Neuron (in vitro differentiated cells): Measurements from ENCODE around the gene CDC27.
A peak's percentile ranks its signal among the peaks of the same experiment; 100 is the strongest.
"Not testable (repeated sequence)": the region's sequence is repeated elsewhere in the genome, so short reads cannot be mapped to it uniquely, and the experiment has no call there.

Experiments
- H2AFZ ChIP-seq: one replicate; pipeline ENCODE4 v1.6.1; 2013; ENCODE audit warnings: low read depth, mild to moderate bottlenecking, inconsistent platforms, low read length, moderate library complexity
- H3K27me3 ChIP-seq: one replicate; pipeline ENCODE4 v1.6.1; 2013; ENCODE audit warnings: low read length; ENCODE audit not compliant: insufficient read depth
- H3K36me3 ChIP-seq: one replicate; pipeline ENCODE4 v1.6.1; 2013; ENCODE audit warnings: low read length; ENCODE audit not compliant: insufficient read depth
- H3K4me1 ChIP-seq: one replicate; pipeline ENCODE4 v1.6.1; 2013; ENCODE audit warnings: low read length; ENCODE audit not compliant: insufficient read depth
- H3K4me3 ChIP-seq: 2 replicates; pipeline ENCODE4 v1.5.1; 2013; ENCODE audit warnings: mild to moderate bottlenecking, low read length, moderate library complexity
- H3K9me3 ChIP-seq: one replicate; pipeline ENCODE4 v1.6.1; 2013; ENCODE audit warnings: low read length

The CDC27 gene

GRCh38 chr17:47225911-47226688 is 37.0 kb upstream of the CDC27 start:
- Histone ChIP-seq H3K4me3 (no peak overlapping the region), H2AFZ (no peak overlapping the region), H3K9me3 (no peaks in the 10 kb centered on the region), H3K4me1 (peaks cover 6% of the 10 kb centered on the region), H3K36me3 (no peaks in the 10 kb centered on the region), H3K27me3 (no peaks in the 10 kb centered on the region)

GRCh38 chr17:47225436-47225858 is 36.4 kb upstream of the CDC27 start:
- H2AFZ ChIP-seq, result no peak overlapping the region
- H3K9me3 ChIP-seq, result no peaks in the 10 kb centered on the region
- no peak overlapping the region for H3K4me3 ChIP-seq
- H3K27me3 ChIP-seq, result no peaks in the 10 kb centered on the region
- H3K4me1 ChIP-seq, result peaks cover 12% of the 10 kb centered on the region
- H3K36me3 ChIP-seq, result no peaks in the 10 kb centered on the region

- Histone ChIP-seq H3K27me3 (no peaks in the 10 kb centered on the region), H3K4me3 (no peak overlapping the region), H3K9me3 (no peaks in the 10 kb centered on the region), H3K4me1 (peaks cover 15% of the 10 kb centered on the region), H2AFZ (no peak overlapping the region), H3K36me3 (no peaks in the 10 kb centered on the region)
Measured at GRCh38 chr17:47224966-47225365, 35.9 kb upstream of the CDC27 start.

- H2AFZ ChIP-seq, H3K27me3 ChIP-seq, H3K9me3 ChIP-seq, H3K4me3 ChIP-seq, H3K36me3 ChIP-seq: not testable (repeated sequence)
- peaks cover 15% of the 10 kb centered on the region for H3K4me1 ChIP-seq
Measured at GRCh38 chr17:47224077-47224476, 35.0 kb upstream of the CDC27 start.

GRCh38 chr17:47223460-47223859 is 34.4 kb upstream of the CDC27 start:
- Histone ChIP-seq H3K4me1 (peaks cover 15% of the 10 kb centered on the region), H3K9me3 (no peaks in the 10 kb centered on the region), H3K27me3 (no peaks in the 10 kb centered on the region), H3K36me3 (no peaks in the 10 kb centered on the region), H2AFZ (no peak overlapping the region), H3K4me3 (no peak overlapping the region)

GRCh38 chr17:47223007-47223406 is 33.9 kb upstream of the CDC27 start:
- Histone ChIP-seq H3K27me3 (no peaks in the 10 kb centered on the region), H3K4me3 (no peak overlapping the region), H2AFZ (no peak overlapping the region), H3K9me3 (no peaks in the 10 kb centered on the region), H3K4me1 (peaks cover 15% of the 10 kb centered on the region), H3K36me3 (no peaks in the 10 kb centered on the region)

GRCh38 chr17:47222047-47222446 is 33.0 kb upstream of the CDC27 start:
- H3K36me3 ChIP-seq, result no peaks in the 10 kb centered on the region
- peaks cover 15% of the 10 kb centered on the region for H3K4me1 ChIP-seq
- H3K9me3 ChIP-seq, result no peaks in the 10 kb centered on the region
- H3K27me3 ChIP-seq, result no peaks in the 10 kb centered on the region
- H3K4me3 ChIP-seq, result no peak overlapping the region
- H2AFZ ChIP-seq, result no peak overlapping the region

- H3K9me3 ChIP-seq, result no peaks in the 10 kb centered on the region
- H3K36me3 ChIP-seq, result no peaks in the 10 kb centered on the region
- no peak overlapping the region for H3K4me3 ChIP-seq
- H3K4me1 ChIP-seq, result peaks cover 15% of the 10 kb centered on the region
- no peaks in the 10 kb centered on the region for H3K27me3 ChIP-seq
- no peak overlapping the region for H2AFZ ChIP-seq
Measured at GRCh38 chr17:47221154-47221553, 32.1 kb upstream of the CDC27 start.

- no peaks in the 10 kb centered on the region for H3K9me3 ChIP-seq
- H2AFZ ChIP-seq, result peak overlapping the region; percentile 33
- no peak overlapping the region for H3K4me3 ChIP-seq
- peaks cover 15% of the 10 kb centered on the region for H3K4me1 ChIP-seq
- no peaks in the 10 kb centered on the region for H3K36me3 ChIP-seq
- no peaks in the 10 kb centered on the region for H3K27me3 ChIP-seq
Measured at GRCh38 chr17:47220531-47220999, 31.5 kb upstream of the CDC27 start.

GRCh38 chr17:47219621-47220475 is 30.8 kb upstream of the CDC27 start:
- Histone ChIP-seq H3K9me3 (no peaks in the 10 kb centered on the region), H3K36me3 (no peaks in the 10 kb centered on the region), H2AFZ (peak overlapping the region; percentile 33), H3K4me1 (peaks cover 15% of the 10 kb centered on the region), H3K4me3 (no peak overlapping the region), H3K27me3 (no peaks in the 10 kb centered on the region)

GRCh38 chr17:47218896-47219430 is 29.9 kb upstream of the CDC27 start:
- Histone ChIP-seq H3K9me3 (no peaks in the 10 kb centered on the region), H3K4me3 (no peak overlapping the region), H3K4me1 (peaks cover 15% of the 10 kb centered on the region), H3K27me3 (no peaks in the 10 kb centered on the region), H3K36me3 (no peaks in the 10 kb centered on the region), H2AFZ (no peak overlapping the region)

GRCh38 chr17:47217279-47217678 is 28.2 kb upstream of the CDC27 start:
- H3K27me3 ChIP-seq, H2AFZ ChIP-seq, H3K4me3 ChIP-seq, H3K36me3 ChIP-seq, H3K9me3 ChIP-seq: not testable (repeated sequence)
- peaks cover 15% of the 10 kb centered on the region for H3K4me1 ChIP-seq

GRCh38 chr17:47216821-47217220 is 27.7 kb upstream of the CDC27 start:
- H2AFZ ChIP-seq, H3K4me3 ChIP-seq, H3K9me3 ChIP-seq, H3K27me3 ChIP-seq, H3K36me3 ChIP-seq: not testable (repeated sequence)
- H3K4me1 ChIP-seq, result peaks cover 15% of the 10 kb centered on the region
